Ovary (tissue), 3 donors: ENCODE data around the gene APOL5.

Source experiments
- EP300 ChIP-seq: sonication (generic); formaldehyde crosslinking; IDR thresholded peaks from one replicate; pipeline ENCODE4 v1.6.1; 2017; ENCODE audit warnings: antibody characterized with exemption
- POLR2A ChIP-seq: fragments of 450-650 bp; IDR thresholded peaks from one replicate; pipeline ENCODE4 v1.6.1; 2017; ENCODE audit warnings: antibody characterized with exemption, mild to moderate bottlenecking, moderate library complexity
- TF ChIP-seq, protein P1 (sequence below), 3 donors: fragments of 450-650 bp in 2 of 3; fragments of 200-600 bp in 1 of 3; IDR thresholded peaks; one replicate each; pipeline versions ENCODE4 v1.5.1 to v1.8.0; 2016 to 2022; ENCODE audit warnings: antibody characterized with exemption in 3 of 3, mild to moderate bottlenecking in 1 of 3
- donor health status: DM: no; HTN: no; CAD: no.

- TF ChIP-seq, protein P1, sequence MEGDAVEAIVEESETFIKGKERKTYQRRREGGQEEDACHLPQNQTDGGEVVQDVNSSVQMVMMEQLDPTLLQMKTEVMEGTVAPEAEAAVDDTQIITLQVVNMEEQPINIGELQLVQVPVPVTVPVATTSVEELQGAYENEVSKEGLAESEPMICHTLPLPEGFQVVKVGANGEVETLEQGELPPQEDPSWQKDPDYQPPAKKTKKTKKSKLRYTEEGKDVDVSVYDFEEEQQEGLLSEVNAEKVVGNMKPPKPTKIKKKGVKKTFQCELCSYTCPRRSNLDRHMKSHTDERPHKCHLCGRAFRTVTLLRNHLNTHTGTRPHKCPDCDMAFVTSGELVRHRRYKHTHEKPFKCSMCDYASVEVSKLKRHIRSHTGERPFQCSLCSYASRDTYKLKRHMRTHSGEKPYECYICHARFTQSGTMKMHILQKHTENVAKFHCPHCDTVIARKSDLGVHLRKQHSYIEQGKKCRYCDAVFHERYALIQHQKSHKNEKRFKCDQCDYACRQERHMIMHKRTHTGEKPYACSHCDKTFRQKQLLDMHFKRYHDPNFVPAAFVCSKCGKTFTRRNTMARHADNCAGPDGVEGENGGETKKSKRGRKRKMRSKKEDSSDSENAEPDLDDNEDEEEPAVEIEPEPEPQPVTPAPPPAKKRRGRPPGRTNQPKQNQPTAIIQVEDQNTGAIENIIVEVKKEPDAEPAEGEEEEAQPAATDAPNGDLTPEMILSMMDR (IDR thresholded peaks at IDR 0.05) = no peak
- TF ChIP-seq POLR2A (no peak), EP300 (no peak)
These were observed 12.5 kb upstream of the APOL5 start for GRCh38 chr22:35705141-35705540.
